NCI-H510A (cell line): ENCODE data around the gene PCDHGA6.
"Not testable (repeated sequence)": the region's sequence is repeated elsewhere in the genome, so short reads cannot be mapped to it uniquely, and the experiment has no call there.

Source experiments
- DNase-seq: peaks from one replicate; lab custom pipeline; 2025; lab: John Stamatoyannopoulos, UW

PCDHGA6 gene

DNA sequence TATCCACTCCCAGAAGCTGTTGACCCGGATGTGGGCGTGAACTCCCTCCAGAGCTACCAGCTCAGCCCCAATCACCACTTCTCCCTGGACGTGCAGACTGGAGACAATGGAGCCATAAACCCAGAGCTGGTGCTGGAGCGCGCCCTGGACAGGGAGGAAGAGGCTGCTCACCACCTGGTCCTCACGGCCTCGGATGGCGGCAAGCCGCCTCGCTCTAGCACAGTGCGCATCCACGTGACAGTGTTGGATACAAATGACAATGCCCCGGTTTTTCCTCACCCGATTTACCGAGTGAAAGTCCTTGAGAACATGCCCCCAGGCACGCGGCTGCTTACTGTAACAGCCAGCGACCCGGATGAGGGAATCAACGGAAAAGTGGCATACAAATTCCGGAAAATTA lies 19.6 kb downstream of the PCDHGA6 start:
- no peak for DNase-seq

DNA sequence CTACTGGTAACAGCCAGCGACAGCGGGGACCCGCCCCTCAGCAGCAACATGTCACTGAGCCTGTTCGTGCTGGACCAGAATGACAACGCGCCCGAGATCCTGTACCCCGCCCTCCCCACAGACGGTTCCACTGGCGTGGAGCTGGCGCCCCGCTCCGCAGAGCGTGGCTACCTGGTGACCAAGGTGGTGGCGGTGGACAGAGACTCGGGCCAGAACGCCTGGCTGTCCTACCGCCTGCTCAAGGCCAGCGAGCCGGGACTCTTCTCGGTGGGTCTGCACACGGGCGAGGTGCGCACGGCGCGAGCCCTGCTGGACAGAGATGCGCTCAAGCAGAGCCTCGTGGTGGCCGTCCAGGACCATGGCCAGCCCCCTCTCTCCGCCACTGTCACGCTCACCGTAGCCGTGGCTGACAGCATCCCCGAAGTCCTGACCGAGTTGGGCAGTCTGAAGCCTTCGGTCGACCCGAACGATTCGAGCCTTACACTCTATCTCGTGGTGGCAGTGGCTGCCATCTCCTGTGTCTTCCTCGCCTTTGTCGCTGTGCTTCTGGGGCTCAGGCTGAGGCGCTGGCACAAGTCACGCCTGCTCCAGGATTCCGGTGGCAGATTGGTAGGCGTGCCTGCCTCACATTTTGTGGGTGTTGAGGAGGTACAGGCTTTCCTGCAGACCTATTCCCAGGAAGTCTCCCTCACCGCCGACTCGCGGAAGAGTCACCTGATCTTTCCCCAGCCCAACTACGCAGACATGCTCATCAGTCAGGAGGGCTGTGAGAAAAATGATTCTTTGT lies 20.9 kb downstream of the PCDHGA6 start:
- not testable (repeated sequence) for DNase-seq

DNA sequence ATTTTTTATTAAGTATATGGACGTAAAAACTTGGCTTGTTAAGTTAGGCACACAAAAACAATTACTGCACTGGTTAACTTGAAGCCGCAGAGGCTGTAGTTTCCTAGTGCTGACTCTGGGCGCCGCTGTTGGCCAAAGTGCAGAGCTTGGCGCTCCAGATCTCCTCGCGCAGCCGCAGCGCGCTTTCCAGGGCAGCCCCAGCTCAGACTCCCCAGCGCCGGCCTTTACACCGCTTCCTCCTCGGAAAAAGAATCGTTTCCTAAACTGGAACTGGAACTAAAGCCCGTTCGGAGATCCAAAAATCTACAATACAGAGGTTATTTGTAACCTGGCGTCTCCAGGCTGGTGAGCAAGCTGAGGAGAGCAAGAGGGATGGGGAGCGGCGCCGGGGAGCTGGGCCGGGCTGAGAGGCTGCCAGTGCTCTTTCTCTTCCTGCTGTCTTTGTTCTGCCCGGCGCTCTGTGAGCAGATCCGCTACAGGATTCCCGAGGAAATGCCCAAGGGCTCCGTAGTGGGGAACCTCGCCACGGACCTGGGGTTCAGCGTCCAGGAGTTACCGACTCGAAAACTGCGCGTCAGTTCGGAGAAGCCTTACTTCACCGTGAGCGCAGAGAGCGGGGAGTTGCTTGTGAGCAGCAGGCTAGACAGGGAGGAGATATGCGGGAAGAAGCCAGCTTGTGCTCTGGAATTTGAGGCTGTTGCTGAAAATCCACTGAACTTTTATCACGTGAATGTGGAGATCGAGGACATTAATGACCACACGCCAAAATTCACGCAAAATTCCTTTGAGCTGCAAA lies 24.3 kb downstream of the PCDHGA6 start, which contains the start of gene PCDHGB5:
Gene PCDHGB5, plus strand, starts transcription at position 192 of the 796 bp plus-strand sequence. Its CDS starts 181 bp downstream, at position 373.
- DNase-seq, result not testable (repeated sequence)

GRCh38 chr5:141398608-141399007 lies 24.9 kb downstream of the PCDHGA6 start:
- DNase-seq, result no peak

DNA sequence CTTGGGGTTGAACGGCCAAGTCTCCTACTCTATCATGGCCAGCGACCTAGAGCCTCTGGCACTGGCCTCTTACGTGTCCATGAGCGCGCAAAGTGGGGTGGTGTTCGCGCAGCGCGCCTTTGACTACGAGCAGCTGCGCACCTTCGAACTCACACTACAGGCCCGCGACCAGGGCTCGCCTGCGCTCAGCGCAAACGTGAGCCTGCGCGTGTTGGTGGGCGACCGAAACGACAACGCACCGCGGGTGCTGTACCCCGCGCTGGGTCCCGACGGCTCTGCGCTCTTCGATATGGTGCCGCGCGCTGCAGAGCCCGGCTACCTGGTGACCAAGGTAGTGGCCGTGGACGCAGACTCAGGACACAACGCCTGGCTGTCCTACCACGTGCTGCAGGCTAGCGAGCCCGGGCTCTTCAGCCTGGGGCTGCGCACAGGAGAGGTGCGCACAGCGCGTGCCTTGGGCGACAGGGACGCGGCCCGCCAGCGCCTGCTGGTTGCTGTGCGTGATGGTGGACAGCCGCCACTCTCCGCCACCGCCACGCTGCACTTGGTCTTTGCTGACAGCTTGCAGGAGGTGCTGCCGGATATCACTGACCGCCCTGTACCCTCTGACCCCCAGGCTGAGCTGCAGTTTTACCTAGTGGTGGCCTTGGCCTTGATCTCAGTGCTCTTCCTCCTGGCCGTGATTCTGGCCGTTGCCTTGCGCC lies 26.0 kb downstream of the PCDHGA6 start:
- DNase-seq, result no peak

DNA sequence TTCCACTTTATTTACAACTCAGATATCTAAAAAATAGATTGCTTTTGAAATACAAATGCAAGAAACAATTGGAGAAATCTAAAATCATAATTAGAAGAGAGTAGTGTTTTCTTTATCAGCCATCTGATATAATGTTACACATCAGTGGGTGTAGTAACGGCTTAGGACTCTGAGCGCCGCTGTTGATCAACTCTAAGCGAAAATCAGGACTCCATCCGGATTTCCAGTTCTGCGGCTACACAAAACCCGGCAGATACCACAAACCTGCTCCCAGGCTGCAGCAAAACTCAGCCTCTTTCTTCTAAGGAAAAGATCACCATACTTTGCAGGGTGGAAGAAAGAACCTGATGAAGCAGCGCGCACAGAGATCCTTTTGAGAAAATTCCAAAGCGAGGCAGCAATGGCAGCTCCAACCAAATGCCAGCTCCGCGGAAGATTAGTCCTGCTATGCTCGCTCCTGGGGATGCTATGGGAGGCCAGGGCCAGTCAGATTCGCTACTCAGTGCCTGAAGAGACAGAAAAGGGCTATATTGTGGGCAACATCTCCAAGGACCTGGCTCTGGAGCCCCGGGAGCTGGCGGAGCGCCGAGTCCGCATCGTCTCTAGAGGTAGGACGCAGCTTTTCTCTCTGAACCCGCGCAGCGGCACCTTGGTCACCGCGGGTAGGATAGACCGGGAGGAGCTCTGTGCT lies 29.0 kb downstream of the PCDHGA6 start, which contains the start of gene PCDHGA9:
Gene PCDHGA9, plus strand, starts transcription at position 226 of the 691 bp plus-strand sequence. Its CDS starts 175 bp downstream, at position 401.
- no peak for DNase-seq

- no peak for DNase-seq
These were observed 29.7 kb downstream of the PCDHGA6 start for GRCh38 chr5:141403387-141403786.

DNA sequence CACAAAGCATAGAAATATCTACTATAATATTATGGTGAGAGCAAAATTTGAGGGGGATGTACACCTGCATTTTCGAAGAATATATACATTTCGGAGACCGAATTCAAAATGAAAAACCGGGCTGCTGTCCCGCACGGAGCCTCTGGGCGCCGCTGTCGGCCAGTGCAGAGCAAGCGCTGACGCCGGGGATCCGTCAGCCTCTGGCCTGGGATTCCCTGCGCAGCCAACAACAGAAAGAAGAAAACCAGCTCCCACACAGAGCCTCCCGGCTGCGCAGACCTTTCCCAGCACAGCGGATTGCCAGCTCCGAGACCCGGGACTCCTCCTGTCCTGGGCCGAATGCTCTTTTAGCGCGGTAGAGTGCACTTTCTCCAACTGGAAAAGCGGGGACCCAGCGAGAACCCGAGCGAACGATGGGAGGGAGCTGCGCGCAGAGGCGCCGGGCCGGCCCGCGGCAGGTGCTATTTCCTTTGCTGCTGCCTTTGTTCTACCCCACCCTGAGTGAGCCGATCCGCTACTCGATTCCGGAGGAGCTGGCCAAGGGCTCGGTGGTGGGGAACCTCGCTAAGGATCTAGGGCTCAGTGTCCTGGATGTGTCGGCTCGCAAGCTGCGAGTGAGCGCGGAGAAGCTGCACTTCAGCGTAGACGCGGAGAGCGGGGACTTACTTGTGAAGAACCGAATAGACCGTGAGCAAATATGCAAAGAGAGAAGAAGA lies 34.3 kb downstream of the PCDHGA6 start, which contains the start of gene PCDHGB6:
Gene PCDHGB6, plus strand, starts transcription at position 232 of the 716 bp plus-strand sequence. Its CDS starts 182 bp downstream, at position 414.
- not testable (repeated sequence) for DNase-seq

GRCh38 chr5:141409598-141410306 lies 36.1 kb downstream of the PCDHGA6 start:
- DNase-seq, result no peak

- no peak for DNase-seq
These were observed 37.9 kb downstream of the PCDHGA6 start for GRCh38 chr5:141411575-141411974.

GRCh38 chr5:141412854-141413539 lies 39.3 kb downstream of the PCDHGA6 start, which contains the start of gene PCDHGA10:
Gene PCDHGA10, plus strand, starts transcription at chr5:141412987. Its CDS starts 189 bp downstream, at chr5:141413176.
- DNase-seq, result no peak

GRCh38 chr5:141413540-141414069 lies 39.9 kb downstream of the PCDHGA6 start:
- DNase-seq, result no peak

DNA sequence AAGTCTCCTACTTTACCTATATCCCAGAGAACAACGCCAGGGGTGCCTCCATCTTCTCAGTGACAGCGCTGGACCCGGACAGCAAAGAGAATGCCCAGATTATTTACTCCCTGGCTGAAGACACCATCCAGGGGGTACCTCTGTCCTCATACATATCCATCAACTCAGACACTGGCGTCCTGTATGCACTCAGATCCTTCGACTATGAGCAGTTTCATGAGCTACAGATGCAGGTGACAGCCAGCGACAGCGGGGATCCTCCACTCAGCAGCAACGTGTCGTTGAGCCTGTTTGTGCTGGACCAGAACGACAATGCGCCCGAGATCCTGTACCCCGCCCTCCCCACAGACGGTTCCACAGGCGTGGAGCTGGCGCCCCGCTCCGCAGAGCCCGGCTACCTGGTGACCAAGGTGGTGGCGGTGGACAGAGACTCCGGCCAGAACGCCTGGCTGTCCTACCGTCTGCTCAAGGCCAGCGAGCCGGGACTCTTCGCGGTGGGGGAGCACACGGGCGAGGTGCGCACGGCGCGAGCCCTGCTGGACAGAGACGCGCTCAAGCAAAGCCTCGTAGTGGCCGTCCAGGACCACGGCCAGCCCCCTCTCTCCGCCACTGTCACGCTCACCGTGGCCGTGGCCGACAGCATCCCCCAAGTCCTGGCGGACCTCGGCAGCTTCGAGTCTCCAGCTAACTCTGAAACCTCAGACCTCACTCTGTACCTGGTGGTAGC lies 41.0 kb downstream of the PCDHGA6 start:
- DNase-seq, result not testable (repeated sequence)

DNA sequence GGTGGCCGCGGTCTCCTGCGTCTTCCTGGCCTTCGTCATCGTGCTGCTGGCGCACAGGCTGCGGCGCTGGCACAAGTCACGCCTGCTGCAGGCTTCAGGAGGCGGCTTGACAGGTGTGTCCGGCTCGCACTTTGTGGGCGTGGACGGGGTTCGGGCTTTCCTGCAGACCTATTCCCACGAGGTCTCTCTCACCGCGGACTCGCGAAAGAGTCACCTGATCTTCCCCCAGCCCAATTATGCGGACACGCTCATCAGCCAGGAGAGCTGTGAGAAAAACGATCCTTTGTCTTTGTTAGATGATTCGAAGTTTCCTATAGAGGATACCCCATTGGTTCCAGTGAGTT lies 41.6 kb downstream of the PCDHGA6 start:
- not testable (repeated sequence) for DNase-seq

DNA sequence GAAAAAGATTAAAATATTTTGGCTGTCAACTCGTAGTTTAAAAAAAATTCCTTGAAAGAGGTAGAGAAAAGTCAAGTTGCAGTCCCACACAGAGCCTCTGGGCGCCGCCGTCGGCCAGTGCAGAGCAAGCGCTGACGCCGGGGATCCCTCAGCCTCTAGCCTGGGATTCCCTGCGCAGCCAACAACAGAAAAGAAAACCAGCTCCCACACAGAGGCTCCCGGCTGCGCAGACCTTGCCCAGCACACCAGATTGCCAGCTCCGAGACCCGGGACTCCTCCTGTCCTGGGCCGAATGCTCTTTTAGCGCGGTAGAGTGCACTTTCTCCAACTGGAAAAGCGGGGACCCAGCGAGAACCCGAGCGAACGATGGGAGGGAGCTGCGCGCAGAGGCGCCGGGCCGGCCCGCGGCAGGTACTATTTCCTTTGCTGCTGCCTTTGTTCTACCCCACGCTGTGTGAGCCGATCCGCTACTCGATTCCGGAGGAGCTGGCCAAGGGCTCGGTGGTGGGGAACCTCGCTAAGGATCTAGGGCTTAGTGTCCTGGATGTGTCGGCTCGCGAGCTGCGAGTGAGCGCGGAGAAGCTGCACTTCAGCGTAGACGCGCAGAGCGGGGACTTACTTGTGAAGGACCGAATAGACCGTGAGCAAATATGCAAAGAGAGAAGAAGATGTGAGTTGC lies 43.9 kb downstream of the PCDHGA6 start, which contains the start of gene PCDHGB7:
Gene PCDHGB7, plus strand, starts transcription at position 184 of the 679 bp plus-strand sequence. Its CDS starts 183 bp downstream, at position 367.
- DNase-seq, result not testable (repeated sequence)

GRCh38 chr5:141419074-141419880 lies 45.6 kb downstream of the PCDHGA6 start:
- DNase-seq, result no peak
